OCI-LY1 (cell line): ENCODE data around the gene MTIF2.

ENCODE experiments used
- CTCF ChIP-seq: fragments of 200-600 bp; sonication (generic), shearing (Covaris generic); IDR thresholded peaks from 2 replicates; pipeline ENCODE4 v1.5.1; 2017; ENCODE audit warnings: mild to moderate bottlenecking, antibody characterized with exemption, low read length, moderate library complexity, mixed read lengths
- EZH2 ChIP-seq: fragments of 200-600 bp; sonication (generic), shearing (Covaris generic); IDR thresholded peaks from 2 replicates; pipeline ENCODE4 v1.8.0; 2017; ENCODE audit warnings: borderline replicate concordance, mixed run types, mild to moderate bottlenecking, antibody characterized with exemption, low read length, moderate library complexity, mixed read lengths

- no peak for TF ChIP-seq CTCF
- no peak for TF ChIP-seq EZH2
These were observed 55.2 kb downstream of the MTIF2 start for GRCh38 chr2:55213822-55214221.
